Osteoblast (primary cell): ENCODE measurements around the gene SH2B3. TPM values are rescaled to one million over a fixed set of nuclear protein-coding genes. Genes with fewer than 3 reads are reported as not detected.

Source experiments
- DNase-seq: peaks from one replicate; pipeline ENCODE4 v3.0.0; 2011; ENCODE audit warnings: low spot score, mixed read lengths; ENCODE audit not compliant: insufficient read length; ENCODE audit errors: missing footprints
- H2AFZ ChIP-seq: 2 replicates; pipeline ENCODE4 v1.6.0; 2011; ENCODE audit warnings: mild to moderate bottlenecking, low read length
- H3K27ac ChIP-seq: 2 replicates; pipeline ENCODE4 v1.5.1; 2011; ENCODE audit warnings: mild to moderate bottlenecking, low read depth, low read length, moderate library complexity
- H3K27me3 ChIP-seq: 2 replicates; pipeline ENCODE4 v1.6.0; 2012; ENCODE audit warnings: mild to moderate bottlenecking, control low read depth, inconsistent platforms, low read length, moderate library complexity; ENCODE audit not compliant: insufficient read depth
- H3K36me3 ChIP-seq: 2 replicates; pipeline ENCODE4 v1.5.1; 2011; ENCODE audit warnings: mild to moderate bottlenecking, low read length, control low read depth, moderate library complexity; ENCODE audit not compliant: insufficient read depth
- H3K4me1 ChIP-seq: 2 replicates; pipeline ENCODE4 v1.5.1; 2011; ENCODE audit warnings: mild to moderate bottlenecking, low read length, control low read depth, moderate library complexity; ENCODE audit not compliant: insufficient read depth
- H3K4me2 ChIP-seq: 2 replicates; pipeline ENCODE4 v1.6.0; 2011; ENCODE audit warnings: mild to moderate bottlenecking, low read length; ENCODE audit not compliant: insufficient read depth
- H3K4me3 ChIP-seq: fragments of 200-600 bp; sonication (generic); 3 replicates; pipeline ENCODE4 v1.5.1; 2012; ENCODE audit warnings: mild to moderate bottlenecking, low read length, inconsistent platforms; ENCODE audit not compliant: insufficient read depth
- H3K79me2 ChIP-seq: 2 replicates; pipeline ENCODE4 v1.6.0; 2012; ENCODE audit warnings: mild to moderate bottlenecking, low read length, control low read depth, inconsistent platforms; ENCODE audit not compliant: insufficient read depth
- H3K9me3 ChIP-seq: 2 replicates; pipeline ENCODE4 v1.5.1; 2011; ENCODE audit warnings: low read depth, low read length, control low read depth
- H4K20me1 ChIP-seq: 2 replicates; pipeline ENCODE4 v1.6.0; 2012; ENCODE audit warnings: mild to moderate bottlenecking, low read length, control low read depth; ENCODE audit not compliant: insufficient read depth
- total RNA-seq: library from RNA; depleted of rRNA; stranded (reverse); fragments of >200 nt; gene quantifications from 2 replicates; pipeline ENCODE4 v1.2.3, GENCODE V29; 2012
- TF ChIP-seq, protein P1 (sequence below): IDR thresholded peaks from 2 replicates; pipeline ENCODE4 v1.5.1; 2011; ENCODE audit warnings: mild to moderate bottlenecking, low read depth, low read length, moderate library complexity; ENCODE audit errors: extremely low read depth

SH2B3 gene
- total RNA-seq, 1 donor: 51.4 TPM

DNA sequence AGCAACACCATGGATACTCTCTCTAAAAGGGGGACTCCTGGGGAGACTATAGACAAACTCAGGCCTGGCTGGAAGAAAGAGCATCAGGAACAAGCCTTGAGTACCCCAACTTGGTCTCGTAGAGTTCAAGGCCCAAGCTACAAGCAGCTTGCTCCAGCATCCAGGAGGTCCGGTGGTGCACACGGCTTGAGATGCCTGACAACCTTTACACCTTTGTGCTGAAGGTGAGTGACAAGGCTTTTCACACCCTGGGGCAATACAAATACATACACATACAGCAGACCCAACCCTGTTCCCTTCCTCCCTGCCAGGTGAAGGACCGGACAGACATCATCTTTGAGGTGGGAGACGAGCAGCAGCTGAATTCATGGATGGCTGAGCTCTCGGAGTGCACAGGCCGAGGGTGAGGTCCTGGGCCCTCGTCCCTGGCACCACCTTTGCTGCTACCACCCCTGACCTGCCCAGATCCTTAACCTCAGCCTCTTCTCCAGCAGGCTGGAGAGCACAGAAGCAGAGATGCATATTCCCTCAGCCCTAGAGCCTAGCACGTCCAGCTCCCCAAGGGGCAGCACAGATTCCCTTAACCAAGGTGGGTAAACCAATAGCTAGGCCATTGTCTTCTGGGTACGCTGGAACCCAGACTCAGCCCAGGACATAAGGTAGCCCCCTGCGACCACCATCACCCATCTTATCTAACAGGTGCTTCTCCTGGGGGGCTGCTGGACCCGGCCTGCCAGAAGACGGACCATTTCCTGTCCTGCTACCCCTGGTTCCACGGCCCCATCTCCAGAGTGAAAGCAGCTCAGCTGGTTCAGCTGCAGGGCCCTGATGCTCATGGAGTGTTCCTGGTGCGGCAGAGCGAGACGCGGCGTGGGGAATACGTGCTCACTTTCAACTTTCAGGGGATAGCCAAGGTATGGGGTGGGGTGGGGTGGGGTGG is 41.2 kb downstream of the SH2B3 start:
- Histone ChIP-seq H3K27ac (peak overlapping the region; percentile 0), H3K36me3 (peaks cover 65% of the 10 kb centered on the region), H3K79me2 (peaks cover 59% of the 10 kb centered on the region), H3K4me3 (no peak overlapping the region), H3K9me3 (no peaks in the 10 kb centered on the region), H3K4me2 (no peak overlapping the region), H2AFZ (no peak overlapping the region), H3K27me3 (no peaks in the 10 kb centered on the region), H4K20me1 (peaks cover 55% of the 10 kb centered on the region), H3K4me1 (peaks cover 29% of the 10 kb centered on the region)
- peak; percentile 25 for DNase-seq
- TF ChIP-seq, protein P1, sequence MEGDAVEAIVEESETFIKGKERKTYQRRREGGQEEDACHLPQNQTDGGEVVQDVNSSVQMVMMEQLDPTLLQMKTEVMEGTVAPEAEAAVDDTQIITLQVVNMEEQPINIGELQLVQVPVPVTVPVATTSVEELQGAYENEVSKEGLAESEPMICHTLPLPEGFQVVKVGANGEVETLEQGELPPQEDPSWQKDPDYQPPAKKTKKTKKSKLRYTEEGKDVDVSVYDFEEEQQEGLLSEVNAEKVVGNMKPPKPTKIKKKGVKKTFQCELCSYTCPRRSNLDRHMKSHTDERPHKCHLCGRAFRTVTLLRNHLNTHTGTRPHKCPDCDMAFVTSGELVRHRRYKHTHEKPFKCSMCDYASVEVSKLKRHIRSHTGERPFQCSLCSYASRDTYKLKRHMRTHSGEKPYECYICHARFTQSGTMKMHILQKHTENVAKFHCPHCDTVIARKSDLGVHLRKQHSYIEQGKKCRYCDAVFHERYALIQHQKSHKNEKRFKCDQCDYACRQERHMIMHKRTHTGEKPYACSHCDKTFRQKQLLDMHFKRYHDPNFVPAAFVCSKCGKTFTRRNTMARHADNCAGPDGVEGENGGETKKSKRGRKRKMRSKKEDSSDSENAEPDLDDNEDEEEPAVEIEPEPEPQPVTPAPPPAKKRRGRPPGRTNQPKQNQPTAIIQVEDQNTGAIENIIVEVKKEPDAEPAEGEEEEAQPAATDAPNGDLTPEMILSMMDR: no peak

DNA sequence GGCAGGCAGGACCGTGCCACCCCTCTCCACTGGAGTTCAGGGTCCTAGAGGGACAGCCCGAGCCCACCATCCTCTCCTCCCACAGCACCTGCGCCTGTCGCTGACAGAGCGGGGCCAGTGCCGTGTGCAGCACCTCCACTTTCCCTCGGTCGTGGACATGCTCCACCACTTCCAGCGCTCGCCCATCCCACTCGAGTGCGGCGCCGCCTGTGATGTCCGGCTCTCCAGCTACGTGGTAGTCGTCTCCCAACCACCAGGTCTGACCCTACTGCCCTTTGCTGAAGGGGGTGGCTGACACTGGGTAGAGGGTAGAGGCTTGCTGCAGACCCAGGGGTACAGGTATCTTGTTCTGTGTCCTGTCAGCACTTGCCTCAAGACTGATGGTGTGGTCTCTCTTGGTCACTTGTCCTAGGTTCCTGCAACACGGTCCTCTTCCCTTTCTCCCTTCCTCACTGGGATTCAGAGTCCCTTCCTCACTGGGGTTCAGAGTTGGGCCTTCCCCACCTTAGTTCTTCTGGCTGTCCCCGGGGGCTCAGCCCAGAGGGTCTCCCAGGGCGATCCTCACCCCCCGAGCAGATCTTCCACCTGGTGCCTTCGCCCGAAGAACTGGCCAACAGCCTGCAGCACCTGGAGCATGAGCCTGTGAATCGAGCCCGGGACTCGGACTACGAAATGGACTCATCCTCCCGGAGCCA is 42.0 kb downstream of the SH2B3 start:
- no peak overlapping the region for H3K27ac ChIP-seq
- peaks cover 29% of the 10 kb centered on the region for H3K4me1 ChIP-seq
- H3K79me2 ChIP-seq: peaks cover 51% of the 10 kb centered on the region
- peak; percentile 34 for DNase-seq
- H3K4me3 ChIP-seq: no peak overlapping the region
- no peaks in the 10 kb centered on the region for H3K27me3 ChIP-seq
- H3K4me2 ChIP-seq: no peak overlapping the region
- H4K20me1 ChIP-seq: peaks cover 50% of the 10 kb centered on the region
- H3K36me3 ChIP-seq: peaks cover 65% of the 10 kb centered on the region
- TF ChIP-seq, protein P1: no peak
- no peak overlapping the region for H2AFZ ChIP-seq
- no peaks in the 10 kb centered on the region for H3K9me3 ChIP-seq

DNA sequence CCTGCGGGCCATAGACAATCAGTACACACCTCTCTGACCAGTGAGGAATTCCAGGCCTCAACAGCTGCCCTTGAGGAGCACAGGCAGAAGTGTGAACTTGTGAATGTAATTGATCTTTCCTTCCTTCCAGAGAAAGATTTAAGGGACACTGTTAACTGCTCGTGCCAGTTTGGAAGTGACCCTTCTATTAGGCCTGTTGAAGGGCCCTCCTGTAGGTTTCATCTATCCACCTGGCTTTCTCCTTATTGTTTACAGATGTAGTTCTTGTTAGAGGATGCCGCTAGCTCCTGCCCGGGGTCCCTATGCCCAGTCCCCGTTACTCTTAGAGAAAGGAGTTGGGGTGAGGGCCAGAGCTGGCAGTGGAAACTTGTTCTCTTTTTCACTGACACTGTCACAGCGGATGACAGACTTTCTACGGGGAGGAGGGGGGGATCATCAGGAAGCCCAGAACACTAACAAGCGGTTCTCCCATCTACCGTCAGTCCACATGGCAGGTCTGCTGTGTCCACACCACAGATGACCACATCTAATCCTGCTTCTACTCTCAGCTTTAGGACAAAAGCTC is 42.6 kb downstream of the SH2B3 start:
- Histone ChIP-seq H3K36me3 (peaks cover 65% of the 10 kb centered on the region), H3K27me3 (no peaks in the 10 kb centered on the region), H4K20me1 (peaks cover 44% of the 10 kb centered on the region), H3K79me2 (peaks cover 47% of the 10 kb centered on the region), H3K4me3 (no peak overlapping the region), H2AFZ (no peak overlapping the region), H3K4me2 (no peak overlapping the region), H3K4me1 (peaks cover 25% of the 10 kb centered on the region), H3K9me3 (no peaks in the 10 kb centered on the region), H3K27ac (no peak overlapping the region)
- TF ChIP-seq, protein P1: no peak
- DNase-seq: peak; percentile 31
